GM21576 (cell line): ENCODE measurements around the gene RNF5.

Experiments
- ATAC-seq: cut with Tn5 transposase; IDR thresholded peaks from one replicate; pipeline ENCODE4 v1.9.1; 2021; ENCODE audit warnings: mild to moderate bottlenecking, moderate library complexity; ENCODE audit not compliant: unreplicated experiment

The RNF5 gene

DNA sequence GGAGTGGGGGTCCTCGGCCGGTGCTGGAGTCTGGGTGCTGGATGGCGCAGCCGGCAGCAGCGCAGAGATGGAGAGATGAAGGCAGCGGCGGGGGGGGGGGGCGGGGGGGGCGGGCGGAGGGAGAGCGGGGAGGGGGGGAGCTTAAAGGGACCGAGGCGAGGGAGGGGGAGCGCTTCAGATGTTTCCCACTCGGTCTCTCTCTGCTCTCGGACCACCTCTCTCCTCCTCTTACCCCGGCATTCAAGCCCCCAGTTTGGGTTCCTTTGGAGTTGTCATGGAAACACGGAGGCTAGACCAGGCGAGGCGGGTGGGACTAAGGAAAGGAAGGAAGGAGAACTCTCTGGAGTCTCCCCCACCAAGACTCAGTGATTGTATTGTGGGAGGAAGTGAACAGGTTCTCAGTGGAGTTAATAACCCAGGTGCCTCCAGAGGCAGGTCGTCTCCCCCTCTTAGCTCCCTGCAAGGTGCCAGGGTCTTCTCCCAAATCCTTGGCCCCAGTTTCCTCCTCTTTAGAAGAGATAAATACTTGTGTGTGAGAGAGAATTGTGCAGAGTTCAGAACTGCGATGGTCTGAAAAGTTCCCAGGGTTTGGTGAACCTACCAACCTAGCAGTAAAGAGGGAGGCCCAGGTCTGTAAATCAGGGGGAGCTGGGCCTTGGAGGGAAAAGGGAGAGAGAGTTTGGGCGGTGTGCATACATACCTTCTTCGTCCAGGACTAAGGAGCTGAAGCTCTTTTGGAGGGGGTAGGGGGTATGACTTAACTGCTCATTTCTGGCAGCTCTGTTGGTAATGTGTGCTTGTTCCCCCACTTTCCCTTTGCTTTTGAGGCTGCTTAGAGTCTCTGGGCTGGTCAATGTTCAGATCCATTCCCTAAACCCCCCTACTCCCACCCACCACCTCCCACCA, 26.1 kb upstream of the RNF5 start, which contains the start of gene PRRT1:
Gene PRRT1, minus strand, starts transcription at position 77 of the 906 bp plus-strand sequence. CDS start 112 bp downstream, outside the sequence.
- ATAC-seq, result no peak

- no peak for ATAC-seq
Observed at GRCh38 chr6:32152769-32153563, 25.2 kb upstream of the RNF5 start.

GRCh38 chr6:32153564-32154513, 24.4 kb upstream of the RNF5 start, which contains the start of gene PPT2:
Gene PPT2, plus strand, starts transcription at chr6:32154141. Its CDS starts 454 bp downstream, at chr6:32154595.
- ATAC-seq, result peak; percentile 22

DNA sequence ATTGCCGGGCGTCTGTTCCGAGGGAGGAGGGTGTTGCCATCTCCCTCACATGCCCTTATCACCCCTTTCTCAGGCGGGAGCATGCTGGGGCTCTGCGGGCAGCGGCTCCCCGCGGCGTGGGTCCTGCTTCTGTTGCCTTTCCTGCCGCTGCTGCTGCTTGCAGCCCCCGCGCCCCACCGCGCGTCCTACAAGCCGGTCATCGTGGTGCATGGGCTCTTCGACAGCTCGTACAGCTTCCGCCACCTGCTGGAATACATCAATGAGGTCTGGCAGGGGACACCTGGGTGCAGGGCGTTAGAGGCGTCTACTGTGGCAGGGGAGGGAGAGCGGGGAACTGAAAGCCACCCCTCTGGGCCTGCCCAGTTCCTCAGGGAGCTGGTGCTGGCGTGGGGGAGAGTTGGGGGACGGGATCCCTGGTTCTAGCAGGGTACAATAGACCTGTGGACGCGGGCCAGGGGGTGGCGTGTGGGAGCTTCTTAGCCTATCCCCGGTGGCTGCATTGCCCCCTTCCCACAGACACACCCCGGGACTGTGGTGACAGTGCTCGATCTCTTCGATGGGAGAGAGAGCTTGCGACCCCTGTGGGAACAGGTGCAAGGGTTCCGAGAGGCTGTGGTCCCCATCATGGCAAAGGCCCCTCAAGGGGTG, 23.6 kb upstream of the RNF5 start:
- peak; percentile 63 for ATAC-seq

DNA sequence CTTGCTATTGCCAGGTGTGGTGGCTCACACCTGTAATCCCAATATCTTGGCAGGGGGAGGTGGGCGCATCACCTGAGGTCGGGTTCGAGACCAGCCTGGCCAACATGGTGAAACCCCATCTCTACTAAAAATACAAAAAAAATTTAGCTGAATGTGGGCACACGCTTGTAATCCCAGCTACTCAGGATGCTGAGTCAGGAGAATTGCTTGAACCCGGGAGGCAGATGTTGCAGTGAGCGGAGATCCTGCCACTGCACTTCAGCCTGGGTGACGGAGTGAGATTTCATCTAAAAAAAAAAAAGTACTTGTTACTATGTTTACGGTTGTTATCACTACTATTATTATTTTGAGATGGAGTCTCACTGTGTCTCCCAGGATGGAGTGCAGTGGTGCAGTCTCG, 21.3 kb upstream of the RNF5 start:
- ATAC-seq, result no peak

DNA sequence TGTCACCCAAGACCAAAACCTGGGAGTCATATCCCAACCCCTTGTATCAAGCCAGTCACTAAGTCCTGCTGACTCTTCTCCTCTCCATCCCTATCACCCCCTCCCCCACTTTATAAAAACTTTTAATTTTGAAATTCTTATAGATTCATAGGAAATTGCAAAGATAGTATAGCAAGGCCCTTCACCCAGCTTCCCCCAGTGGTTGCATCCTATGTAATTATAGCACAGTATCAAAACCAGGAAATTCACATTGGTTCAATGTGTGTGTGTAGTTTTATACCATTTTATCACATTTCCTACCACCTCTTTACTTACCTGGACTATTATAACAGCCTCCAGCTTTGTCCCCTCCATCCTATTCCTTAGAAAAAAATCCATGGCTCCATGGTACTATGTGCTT, 20.2 kb upstream of the RNF5 start:
- ATAC-seq, result no peak

- no peak for ATAC-seq
Observed at GRCh38 chr6:32163559-32164258, 14.5 kb upstream of the RNF5 start.

GRCh38 chr6:32164295-32164694, 13.9 kb upstream of the RNF5 start, which contains the start of gene EGFL8:
Gene EGFL8, plus strand, starts transcription at chr6:32164595. Its CDS starts 1,571 bp downstream, at chr6:32166166.
- ATAC-seq, result no peak

DNA sequence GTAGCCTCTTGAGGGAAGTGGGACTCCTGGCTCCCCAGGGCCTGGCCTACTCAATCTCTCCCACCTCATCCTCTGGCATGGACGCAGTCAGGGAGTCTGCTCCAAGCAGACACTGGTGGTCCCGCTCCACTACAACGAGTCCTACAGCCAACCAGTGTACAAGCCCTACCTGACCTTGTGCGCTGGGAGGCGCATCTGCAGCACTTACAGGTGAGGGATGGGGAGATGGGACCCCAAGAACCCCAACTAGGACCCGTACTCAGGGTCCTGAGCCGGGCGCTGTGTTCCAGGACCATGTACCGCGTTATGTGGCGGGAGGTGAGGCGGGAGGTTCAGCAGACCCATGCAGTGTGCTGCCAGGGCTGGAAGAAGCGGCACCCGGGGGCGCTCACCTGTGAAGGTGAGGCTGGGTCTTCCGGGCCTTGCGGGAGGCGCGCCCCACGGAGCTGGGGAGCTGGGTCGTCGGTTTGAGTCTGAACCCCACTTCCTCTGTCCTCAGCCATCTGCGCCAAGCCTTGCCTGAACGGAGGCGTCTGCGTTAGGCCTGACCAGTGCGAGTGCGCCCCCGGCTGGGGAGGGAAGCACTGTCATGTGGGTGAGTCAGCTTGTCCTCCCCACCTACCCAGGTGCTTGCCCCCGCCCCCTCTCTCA, 11.7 kb upstream of the RNF5 start:
- no peak for ATAC-seq

- ATAC-seq, result no peak
Observed at GRCh38 chr6:32167154-32167760, 10.9 kb upstream of the RNF5 start.

DNA sequence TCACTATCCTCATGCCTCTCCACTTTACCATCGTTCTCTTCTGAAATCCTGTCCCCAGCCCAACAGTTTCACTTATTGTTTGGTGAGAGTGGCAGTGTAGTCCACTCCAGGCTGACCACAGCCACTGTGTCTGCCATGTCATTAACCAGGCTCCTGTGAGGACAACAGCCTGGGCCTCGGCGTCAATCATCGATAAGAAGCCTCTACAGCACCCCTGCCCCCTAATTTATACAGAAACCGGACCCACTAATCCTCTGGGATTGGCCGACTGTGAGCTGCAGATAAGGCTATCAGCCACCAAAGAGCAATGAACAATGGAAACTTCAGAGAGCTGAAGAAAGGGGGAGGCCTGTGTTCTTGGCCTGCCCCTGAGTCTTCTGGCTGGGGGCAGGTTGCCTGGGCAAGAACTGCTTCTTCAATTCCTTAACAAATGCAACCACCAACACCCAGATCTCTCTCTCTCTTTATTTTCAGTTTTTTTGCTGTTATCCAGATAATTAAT, 10.4 kb upstream of the RNF5 start:
- ATAC-seq, result no peak

GRCh38 chr6:32168350-32168749, 9.9 kb upstream of the RNF5 start:
- no peak for ATAC-seq

DNA sequence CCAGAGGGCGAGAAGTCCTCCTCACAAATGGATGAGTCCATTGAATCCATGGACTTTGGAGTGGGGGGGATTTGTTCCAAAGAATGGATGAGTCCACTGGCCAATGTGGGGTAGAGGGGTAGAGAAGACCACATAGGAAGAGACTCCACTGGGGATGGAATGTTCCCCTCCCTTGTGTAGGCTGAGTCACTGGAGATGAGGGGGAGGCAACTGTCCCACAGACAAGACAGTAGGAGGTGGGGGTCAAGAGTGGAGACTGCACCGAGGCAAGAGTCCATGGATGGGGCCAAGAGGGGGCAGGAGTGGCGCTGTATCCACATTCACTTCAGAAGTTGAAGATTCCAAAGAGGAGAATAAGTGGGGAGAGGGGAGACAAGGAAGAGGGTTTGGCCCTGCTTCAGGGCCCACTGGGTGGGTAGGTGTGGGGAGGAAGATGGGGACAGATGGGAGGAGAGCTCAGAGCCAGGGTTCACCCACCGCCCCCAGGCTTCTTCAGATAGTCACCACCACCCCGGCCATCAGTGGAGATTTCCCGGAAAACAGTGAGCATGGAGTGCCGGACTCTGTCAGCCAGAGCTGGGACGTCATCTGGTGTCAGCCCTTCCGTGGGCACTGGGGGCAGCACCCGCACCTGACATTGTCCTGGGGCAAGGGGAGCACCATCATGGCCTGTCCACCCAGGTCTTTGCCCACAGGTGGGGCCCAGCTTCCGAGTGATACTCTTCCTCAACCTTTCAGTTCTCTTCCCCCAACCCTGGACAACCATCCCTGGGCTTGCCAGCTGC, 9.2 kb upstream of the RNF5 start:
- no peak for ATAC-seq

DNA sequence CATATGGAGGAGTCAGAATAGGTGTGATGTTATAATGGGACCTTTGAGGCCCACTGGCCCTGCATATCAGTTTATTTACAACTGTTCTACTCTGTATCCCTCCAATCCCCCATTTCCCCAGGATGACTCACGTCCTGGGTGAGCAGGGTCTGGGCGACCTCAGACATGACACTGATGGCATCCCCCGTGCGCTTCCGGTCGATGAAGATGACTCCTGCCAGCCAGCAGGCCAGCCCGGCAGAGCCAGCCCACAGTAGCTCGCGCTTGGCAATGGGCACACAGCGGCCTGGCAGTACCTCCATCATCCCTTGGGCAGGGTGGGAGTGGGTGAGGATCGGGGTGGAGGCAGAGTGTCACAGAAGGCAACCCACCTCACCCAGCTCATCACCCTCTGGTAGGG, 7.9 kb upstream of the RNF5 start:
- no peak for ATAC-seq

DNA sequence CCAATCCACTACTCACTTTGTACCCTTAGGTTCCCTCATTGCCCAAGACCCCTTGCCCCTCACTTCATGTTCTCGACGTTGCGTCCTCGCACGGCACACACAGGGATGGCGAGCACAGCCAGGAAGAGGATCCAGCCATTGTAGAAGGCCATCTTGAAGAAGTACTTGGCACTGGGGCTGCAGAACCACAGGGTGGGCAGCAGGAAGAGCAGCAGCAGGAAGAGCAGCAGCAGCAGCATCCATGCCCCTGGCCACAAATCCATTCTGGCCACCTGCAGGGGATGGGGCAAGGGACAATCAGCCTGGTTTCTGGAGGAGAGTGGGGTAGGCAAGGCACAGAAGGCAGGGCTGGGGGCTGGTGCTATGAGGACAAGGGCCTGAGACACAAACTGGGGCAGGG, 7.0 kb upstream of the RNF5 start:
- ATAC-seq, result no peak

GRCh38 chr6:32173051-32173727, 5.0 kb upstream of the RNF5 start:
- no peak for ATAC-seq

GRCh38 chr6:32174416-32174815, 3.8 kb upstream of the RNF5 start:
- ATAC-seq, result no peak
